Measurements from ENCODE around the gene BRWD1.

The BRWD1 gene

DNA sequence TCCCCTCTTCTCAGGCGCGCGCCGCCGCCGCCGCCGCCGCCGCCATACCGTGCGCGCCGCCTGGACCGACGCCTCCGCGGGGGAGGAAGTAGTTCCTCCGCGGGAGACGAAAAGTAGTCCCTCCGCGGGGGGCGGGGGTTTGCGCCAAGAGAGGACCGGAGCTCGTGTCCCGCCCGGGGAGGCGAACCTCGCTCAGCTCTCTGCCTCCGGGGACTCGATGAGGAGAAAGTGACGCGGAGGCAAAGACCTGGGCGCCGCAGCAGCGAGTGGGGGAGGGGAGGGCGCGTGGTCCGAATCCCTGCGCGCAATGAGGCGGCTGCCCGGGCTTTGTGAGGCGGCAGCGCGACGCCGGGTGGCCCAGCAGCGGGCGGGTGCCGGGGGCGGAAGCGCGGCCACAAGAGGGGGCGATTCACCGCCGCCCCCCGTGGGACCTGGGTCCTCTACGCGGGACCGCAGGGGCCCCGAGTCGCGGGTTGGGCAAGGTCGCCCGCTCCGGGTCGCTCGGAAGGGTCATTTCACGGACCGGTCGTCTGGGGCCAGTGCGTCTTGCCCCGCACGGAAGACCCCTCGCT is at the start of gene BRWD1:
Gene BRWD1, minus strand, starts transcription at position 62 of the 572 bp plus-strand sequence. CDS start 141 bp downstream, outside the sequence.
- DNase-seq (ENCODE audit: low read depth in 2 of 2): peak; percentile 72 to 74

GRCh38 chr21:39362733-39363132 is 49.3 kb upstream of the BRWD1 start:
- DNase-seq (ENCODE audit: low read depth in 2 of 2): no peak

DNA sequence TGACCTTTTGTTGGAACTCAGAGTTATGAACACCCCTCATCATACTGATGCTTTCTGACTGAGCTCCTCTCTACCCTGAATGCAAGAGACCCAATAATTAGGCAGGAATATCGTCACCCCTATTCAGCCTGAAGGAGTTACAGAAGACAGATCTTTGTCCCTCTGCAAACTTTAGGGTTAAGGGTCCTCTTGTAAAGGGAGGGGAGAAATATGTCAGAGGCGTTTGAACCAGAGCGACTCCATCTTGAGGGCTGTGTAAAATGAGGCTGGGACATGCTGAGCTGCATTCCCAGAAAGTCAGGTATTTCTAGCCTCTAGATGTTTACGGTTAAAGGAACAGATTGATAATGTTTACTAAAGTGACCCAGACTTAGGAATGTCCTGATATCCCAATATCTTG is 46.0 kb upstream of the BRWD1 start:
- no peak for DNase-seq (ENCODE audit: low read depth in 2 of 2)

DNA sequence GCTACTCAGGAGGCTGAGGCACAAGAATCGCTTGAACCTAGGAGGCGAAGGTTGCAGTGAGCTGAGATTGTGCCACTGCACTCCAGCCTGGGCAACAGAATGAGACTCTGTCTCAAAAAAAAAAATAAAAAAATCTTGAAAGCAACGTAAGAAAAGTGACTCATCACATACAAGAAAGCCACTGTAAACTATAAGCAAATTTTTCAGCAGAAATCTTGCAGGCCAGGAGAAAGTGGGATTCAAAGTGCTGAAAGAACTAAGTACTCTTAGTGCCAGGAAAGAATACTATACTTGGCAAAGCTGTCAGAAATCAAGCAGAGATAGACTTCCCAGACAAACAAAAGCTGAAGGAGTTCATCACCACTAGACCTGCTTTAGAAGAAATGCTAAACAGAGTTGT is 39.9 kb upstream of the BRWD1 start:
- DNase-seq (ENCODE audit: low read depth in 2 of 2): no peak

DNA sequence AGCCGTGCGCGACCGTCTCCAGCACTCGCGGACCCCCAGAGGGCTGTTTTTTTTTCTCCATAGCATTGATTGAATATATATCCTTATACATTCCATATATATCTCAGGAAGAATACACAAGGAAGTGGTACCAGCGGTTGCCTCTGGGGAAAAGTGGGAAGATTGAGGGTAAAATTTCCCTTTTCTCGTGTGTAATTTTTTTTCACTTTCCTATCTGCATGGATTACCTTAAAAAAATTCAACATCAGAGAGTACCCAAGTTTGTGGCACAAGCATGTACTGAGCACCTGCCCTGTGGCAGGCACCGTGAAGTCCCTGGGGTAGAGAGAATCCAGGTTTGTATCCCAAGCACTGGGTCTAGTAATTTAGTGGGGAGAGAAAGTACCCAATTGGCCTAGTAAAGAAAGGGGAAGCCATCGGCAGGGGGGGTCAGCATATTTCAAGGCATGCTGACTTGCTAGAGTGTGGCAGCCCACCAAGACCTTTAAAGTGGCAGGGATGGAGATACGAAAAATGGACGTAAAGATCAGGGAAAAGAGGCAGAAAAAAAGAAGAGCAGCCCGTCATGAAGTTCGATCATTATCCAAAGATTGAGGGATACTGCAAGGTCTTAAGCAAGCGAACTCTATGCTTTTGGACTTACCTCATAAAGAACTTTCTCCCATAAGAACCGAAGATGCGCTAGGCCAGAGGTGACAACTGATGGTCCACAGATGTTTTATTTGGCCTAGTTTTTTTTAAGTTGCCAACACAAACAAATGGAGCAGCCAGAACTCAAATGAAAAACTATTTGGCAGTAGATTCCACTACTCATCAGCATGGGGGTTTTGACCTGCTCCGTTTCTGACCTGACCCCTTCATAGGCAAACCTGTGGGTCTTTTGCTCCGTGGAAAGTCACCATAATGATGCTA is 36.9 kb upstream of the BRWD1 start:
- DNase-seq (ENCODE audit: low read depth in 2 of 2): no peak

GRCh38 chr21:39349211-39350093 is 36.0 kb upstream of the BRWD1 start:
- peak; percentile 93 to 97 for DNase-seq (ENCODE audit: low read depth in 2 of 2)

DNA sequence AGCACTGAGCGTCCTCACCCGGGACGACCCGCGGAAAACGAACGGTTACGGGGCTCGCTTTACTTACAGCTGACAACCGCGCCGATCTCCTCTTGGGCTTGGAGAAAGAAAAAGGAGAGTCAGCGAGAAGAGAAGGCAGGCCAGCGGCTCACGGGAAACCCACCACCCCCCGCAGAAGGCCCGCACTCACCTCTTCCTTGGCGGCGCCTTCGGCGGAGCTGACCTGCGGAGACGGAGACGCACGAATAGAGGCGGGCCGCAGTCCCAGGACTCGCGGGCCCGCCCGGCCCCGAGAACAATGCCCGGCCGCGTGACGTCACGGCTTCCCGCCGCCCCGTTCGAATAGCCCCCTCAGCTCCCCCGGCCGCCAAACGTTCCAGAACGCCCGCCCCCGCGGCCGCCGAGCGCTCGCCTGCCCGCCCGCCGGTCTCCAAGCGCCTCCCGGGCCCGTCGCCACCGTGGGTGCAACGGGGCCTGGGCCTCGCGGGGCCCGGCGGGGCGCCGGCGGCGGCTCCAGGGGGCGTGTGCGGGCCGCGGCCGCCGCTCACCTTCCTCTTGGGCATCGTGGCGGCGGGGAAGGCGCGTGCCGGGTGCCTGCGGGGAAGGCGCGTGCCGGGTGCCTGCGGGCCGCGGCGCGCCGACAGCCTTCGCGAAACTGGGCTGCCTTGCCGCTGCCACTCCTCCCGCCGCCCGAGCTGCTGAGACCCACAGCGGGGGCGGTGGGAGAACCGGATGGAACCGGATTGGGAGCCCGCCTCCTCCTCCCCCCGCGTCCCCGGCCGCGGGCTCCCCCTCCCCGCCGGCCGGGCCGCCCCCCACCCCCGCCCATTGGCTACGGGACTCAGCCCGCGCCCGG is 35.2 kb upstream of the BRWD1 start, which contains the start of gene HMGN1:
Gene HMGN1, minus strand, starts transcription at position 734 of the 856 bp plus-strand sequence. Its CDS starts 171 bp downstream, at position 563.
- peak; percentile 79 to 91 for DNase-seq (ENCODE audit: low read depth in 2 of 2)

- no peak for DNase-seq (ENCODE audit: low read depth in 2 of 2)
These were observed 34.6 kb upstream of the BRWD1 start for GRCh38 chr21:39348040-39348354.

DNA sequence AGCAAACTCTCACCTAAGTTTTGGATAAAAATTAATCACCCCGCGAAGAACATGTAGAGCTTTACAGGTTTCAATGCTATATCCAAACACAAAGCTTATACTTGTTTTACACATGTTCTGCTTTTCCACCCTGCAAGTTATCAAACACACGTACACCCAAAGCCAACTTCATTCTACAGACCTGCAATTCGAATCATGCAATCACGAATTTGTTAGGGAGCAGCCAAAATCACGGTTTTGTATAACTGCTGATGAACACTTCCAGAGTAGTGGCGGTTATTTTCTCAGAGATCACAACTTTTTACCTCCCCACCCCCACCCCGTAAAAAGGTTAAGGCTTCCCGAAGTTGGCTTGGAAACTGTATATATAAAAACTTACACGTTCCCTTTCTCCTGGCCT is 34.1 kb upstream of the BRWD1 start:
- DNase-seq (ENCODE audit: low read depth in 2 of 2): no peak

- DNase-seq (ENCODE audit: low read depth in 2 of 2): no peak
These were observed 33.4 kb upstream of the BRWD1 start for GRCh38 chr21:39346671-39347331.

DNA sequence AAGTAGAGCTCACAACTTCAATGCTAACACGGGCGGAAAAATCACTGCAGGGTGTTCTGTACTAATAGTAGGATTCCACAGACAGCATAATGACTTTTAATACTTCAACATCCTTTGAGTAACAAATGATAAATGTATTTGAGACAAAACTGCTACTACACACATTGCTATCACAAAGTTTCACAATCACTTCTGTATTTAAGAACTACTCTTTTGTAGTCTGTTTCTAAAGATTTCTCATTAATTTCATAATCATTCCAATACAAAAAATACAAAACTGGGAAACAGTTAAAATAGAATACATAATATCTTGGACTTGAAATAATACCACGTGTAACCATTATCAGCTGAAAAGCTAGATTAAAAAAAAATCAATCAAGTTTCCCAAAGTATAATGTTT is 32.8 kb upstream of the BRWD1 start:
- no peak for DNase-seq (ENCODE audit: low read depth in 2 of 2)

DNA sequence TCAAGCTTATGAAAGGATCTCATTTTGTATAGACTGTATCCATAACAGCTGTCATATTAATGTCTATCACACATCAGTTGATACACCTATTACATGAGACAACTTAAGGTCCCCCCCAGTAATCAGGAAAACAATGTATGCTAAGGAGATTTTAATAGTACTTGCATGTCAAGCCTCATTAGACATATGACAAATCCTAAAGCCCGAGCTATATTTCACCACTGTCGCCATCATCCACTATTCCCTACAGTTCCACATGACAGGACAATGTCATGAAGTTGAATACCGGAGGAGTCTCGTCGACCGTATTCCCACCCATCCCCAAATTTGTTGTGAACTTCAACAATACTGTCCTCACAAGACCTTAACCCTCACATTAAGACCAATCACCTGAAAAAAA is 32.0 kb upstream of the BRWD1 start:
- DNase-seq (ENCODE audit: low read depth in 2 of 2): no peak

- no peak for DNase-seq (ENCODE audit: low read depth in 2 of 2)
These were observed 31.4 kb upstream of the BRWD1 start for GRCh38 chr21:39344848-39345247.

GRCh38 chr21:39341249-39341923 is 28.0 kb upstream of the BRWD1 start:
- DNase-seq (ENCODE audit: low read depth in 2 of 2): no peak

DNA sequence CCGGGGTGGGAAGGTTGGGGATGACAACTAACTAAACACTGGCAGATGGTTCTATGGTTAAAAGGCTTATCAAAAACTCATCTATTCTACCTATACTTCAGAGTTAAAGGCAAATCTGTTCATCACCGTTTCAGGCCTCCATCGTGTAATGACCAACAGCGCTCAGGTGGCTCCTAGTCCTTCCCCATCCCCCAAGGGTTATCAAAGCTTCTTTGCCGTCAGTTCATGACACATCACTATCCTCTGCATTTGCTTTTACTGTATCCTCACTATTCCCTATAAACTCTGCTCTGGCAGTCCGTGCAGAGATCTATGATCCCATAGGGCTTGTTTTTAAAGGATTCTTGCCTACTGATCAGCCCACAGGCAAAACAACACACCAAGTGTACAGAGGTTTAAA is 27.3 kb upstream of the BRWD1 start:
- DNase-seq (ENCODE audit: low read depth in 2 of 2): no peak

DNA sequence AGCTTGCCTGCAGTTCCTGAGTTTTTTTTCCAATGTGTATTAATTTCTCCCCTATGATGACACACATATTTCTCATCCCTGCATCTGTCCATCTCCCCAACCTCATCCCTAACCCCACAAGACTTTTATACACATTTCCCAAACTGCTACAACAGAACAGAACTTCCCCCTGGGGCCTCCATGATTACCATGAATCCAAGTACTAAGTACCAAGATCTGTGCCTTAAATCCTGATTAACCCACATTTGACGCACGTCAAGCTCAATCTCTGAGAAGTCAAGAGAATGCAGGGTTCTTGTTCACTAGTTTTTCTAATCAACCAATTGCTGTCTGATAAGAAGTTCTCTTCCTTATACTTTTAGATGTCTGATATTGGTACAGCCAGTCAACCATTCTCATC is 25.8 kb upstream of the BRWD1 start:
- no peak for DNase-seq (ENCODE audit: low read depth in 2 of 2)

DNA sequence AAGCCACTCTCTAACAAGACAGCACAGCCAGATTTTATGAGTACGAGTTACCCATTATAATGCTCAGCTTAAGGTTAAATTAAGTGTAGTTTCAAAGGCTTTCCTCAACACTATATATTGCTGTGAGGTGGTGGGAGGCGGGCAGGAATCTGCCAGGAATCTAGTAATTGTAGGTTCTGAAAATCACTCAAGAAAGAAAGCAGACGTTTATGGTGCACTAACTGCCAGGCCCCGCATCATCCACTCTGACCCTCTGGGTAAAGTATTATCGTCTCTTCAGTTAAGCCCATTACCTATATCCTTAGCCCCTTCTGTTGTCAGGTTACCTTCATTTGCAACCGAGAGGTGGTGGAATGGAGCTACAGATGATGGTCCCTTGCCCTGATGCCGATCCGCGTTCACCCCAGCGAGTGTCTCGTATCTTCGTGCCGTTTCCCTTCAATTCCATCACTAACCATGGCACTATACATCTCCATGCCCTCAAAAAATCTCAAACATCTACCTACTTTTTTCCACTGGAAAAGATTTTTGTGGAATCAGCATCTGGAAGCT is 23.1 kb upstream of the BRWD1 start:
- DNase-seq (ENCODE audit: low read depth in 2 of 2): no peak

DNA sequence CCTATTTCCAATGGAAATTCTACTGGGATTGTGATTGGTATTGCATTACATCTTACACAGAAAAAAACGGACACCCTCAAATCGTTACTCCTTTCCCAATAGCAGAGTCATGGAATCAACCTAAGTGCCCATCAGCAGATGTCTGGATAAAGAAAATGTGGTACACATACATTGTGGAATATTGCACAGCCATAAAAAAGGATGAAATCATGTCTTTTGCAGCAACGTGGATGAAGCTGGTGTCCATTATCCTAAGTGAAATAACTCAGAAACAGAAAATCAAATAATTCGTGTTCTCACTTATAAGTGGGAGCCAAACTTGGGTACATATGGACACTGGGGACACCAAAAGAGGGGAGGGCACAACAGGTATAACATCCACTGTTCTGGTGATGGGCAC is 21.2 kb upstream of the BRWD1 start:
- DNase-seq (ENCODE audit: low read depth in 2 of 2): no peak

DNA sequence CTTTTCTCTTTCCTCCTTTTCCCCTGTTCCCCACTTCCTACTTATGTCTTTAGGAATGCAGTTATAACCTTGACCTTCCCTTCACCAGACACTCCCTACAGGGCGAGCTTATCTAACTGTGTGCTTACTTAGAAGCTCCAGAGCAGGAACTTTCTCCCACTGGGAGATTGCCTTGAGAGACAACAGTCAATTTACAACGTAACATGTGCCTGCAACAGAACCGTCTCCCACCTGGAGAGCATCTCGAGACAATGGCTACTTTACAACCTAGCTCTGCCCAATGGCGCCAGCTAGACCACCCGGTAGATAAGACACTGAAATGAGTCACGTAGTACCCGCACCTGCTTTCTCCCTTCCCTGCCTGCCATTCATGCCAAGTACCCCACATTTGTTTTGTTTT is 18.7 kb upstream of the BRWD1 start:
- no peak for DNase-seq (ENCODE audit: low read depth in 2 of 2)

- no peak for DNase-seq (ENCODE audit: low read depth in 2 of 2)
These were observed 16.6 kb upstream of the BRWD1 start for GRCh38 chr21:39330001-39330400.

Measured in stimulated activated CD4-positive, alpha-beta T cell treated with anti-CD3 and anti-CD28 coated beads, Interleukin-1b, Interleukin-23, amount 100 ng/mL, for 4 hours (primary cell).